Mesenchymal stem cell (in vitro differentiated cells and primary cell): ENCODE data around the gene ADAMTS18.

ENCODE experiments used
- DNase-seq: peaks from one replicate; pipeline ENCODE4 v3.0.0-alpha.2; 2013
- H2AFZ ChIP-seq: one replicate; pipeline ENCODE4 v1.6.1; 2013; ENCODE audit warnings: low read depth, mild to moderate bottlenecking, control low read depth, inconsistent platforms, low read length, moderate library complexity
- H2AK5ac ChIP-seq: 2 replicates; pipeline ENCODE4 v1.6.1; 2013; ENCODE audit warnings: low read length, moderate library complexity, mild to moderate bottlenecking, inconsistent platforms; ENCODE audit not compliant: severe bottlenecking
- H2BK120ac ChIP-seq: one replicate; pipeline ENCODE4 v1.6.1; 2013; ENCODE audit warnings: low read depth, mild to moderate bottlenecking, inconsistent platforms, low read length, moderate library complexity
- H2BK12ac ChIP-seq, 2 experiments: one replicate each; pipeline ENCODE4 v1.6.1; 2013; ENCODE audit warnings: inconsistent platforms in 2 of 2, low read length in 2 of 2, mild to moderate bottlenecking in 2 of 2, moderate library complexity in 2 of 2, control low read depth in 1 of 2
- H2BK15ac ChIP-seq: one replicate; pipeline ENCODE4 v1.6.1; 2013; ENCODE audit warnings: mild to moderate bottlenecking, low read depth, inconsistent platforms; ENCODE audit not compliant: poor library complexity, severe bottlenecking
- H2BK5ac ChIP-seq: 2 replicates; pipeline ENCODE4 v1.6.1; 2013; ENCODE audit warnings: low read depth, mild to moderate bottlenecking, low read length, control low read depth, inconsistent platforms; ENCODE audit not compliant: poor library complexity, severe bottlenecking
- H3K14ac ChIP-seq, 2 experiments: one replicate each; pipeline ENCODE4 v1.6.1; 2013; ENCODE audit warnings: inconsistent platforms in 2 of 2, low read length in 2 of 2, control low read depth in 1 of 2, mild to moderate bottlenecking in 1 of 2, moderate library complexity in 1 of 2
- H3K18ac ChIP-seq, 2 experiments: one replicate each; pipeline ENCODE4 v1.6.1; 2013; ENCODE audit warnings: inconsistent platforms in 2 of 2, low read length in 2 of 2, control low read depth in 1 of 2, low read depth in 1 of 2, mild to moderate bottlenecking in 1 of 2
- H3K23ac ChIP-seq, 2 experiments: one replicate each; pipeline ENCODE4 v1.6.1; 2013; ENCODE audit warnings: inconsistent platforms in 2 of 2, low read length in 2 of 2, mild to moderate bottlenecking in 2 of 2, moderate library complexity in 2 of 2, control low read depth in 1 of 2
- H3K27ac ChIP-seq: 2 replicates; pipeline ENCODE4 v1.5.1; 2013; ENCODE audit warnings: mild to moderate bottlenecking, moderate library complexity, low read length, control low read depth, inconsistent platforms; ENCODE audit not compliant: poor library complexity, severe bottlenecking
- H3K27me3 ChIP-seq, 2 experiments: 2 replicates each; pipeline versions ENCODE4 v1.6.1 to v1.7.0; 2013; ENCODE audit warnings: low read length in 2 of 2, mild to moderate bottlenecking in 2 of 2, moderate library complexity in 2 of 2, control low read depth in 1 of 2, inconsistent platforms in 1 of 2; ENCODE audit not compliant: control insufficient read depth in 1 of 2, insufficient read depth in 1 of 2
- H3K36me3 ChIP-seq, 2 experiments: 2 replicates each; pipeline versions ENCODE4 v1.6.1 to v1.7.0; 2013; ENCODE audit warnings: low read length in 2 of 2, control low read depth in 1 of 2, inconsistent platforms in 1 of 2, low read depth in 1 of 2, mild to moderate bottlenecking in 1 of 2; ENCODE audit not compliant: insufficient read depth in 2 of 2, control insufficient read depth in 1 of 2
- H3K4ac ChIP-seq, 2 experiments: one replicate each; pipeline ENCODE4 v1.6.1; 2013; ENCODE audit warnings: inconsistent platforms in 2 of 2, low read length in 2 of 2, mild to moderate bottlenecking in 2 of 2, moderate library complexity in 2 of 2, control low read depth in 1 of 2, low read depth in 1 of 2
- H3K4me1 ChIP-seq: 2 replicates; pipeline ENCODE4 v1.6.1; 2013; ENCODE audit warnings: low read depth, low read length, control low read depth; ENCODE audit not compliant: control insufficient read depth, insufficient read depth
- H3K4me2 ChIP-seq: 2 replicates; pipeline ENCODE4 v1.6.1; 2013; ENCODE audit warnings: low read length, mild to moderate bottlenecking, inconsistent platforms; ENCODE audit not compliant: poor library complexity, severe bottlenecking
- H3K4me3 ChIP-seq, 2 experiments: 2 replicates each; pipeline versions ENCODE4 v1.5.1 to v1.7.0; 2013; ENCODE audit warnings: low read length in 2 of 2, mild to moderate bottlenecking in 2 of 2, control low read depth in 1 of 2, low read depth in 1 of 2; ENCODE audit not compliant: insufficient read depth in 1 of 2
- H3K79me1 ChIP-seq: replicated peaks from 2 replicates; pipeline ENCODE4 v1.6.1; 2013; ENCODE audit warnings: mild to moderate bottlenecking, control low read depth, low read length, inconsistent platforms; ENCODE audit not compliant: poor library complexity, severe bottlenecking
- H3K9ac ChIP-seq: 2 replicates; pipeline ENCODE4 v1.7.0; 2013; ENCODE audit warnings: mild to moderate bottlenecking, low read length, moderate library complexity
- H3K9me3 ChIP-seq: 2 replicates; pipeline ENCODE4 v1.7.0; 2013; ENCODE audit warnings: mild to moderate bottlenecking, low read length; ENCODE audit not compliant: control insufficient read depth
- H4K8ac ChIP-seq: one replicate; pipeline ENCODE4 v1.6.1; 2013; ENCODE audit warnings: inconsistent platforms, mild to moderate bottlenecking, low read length, moderate library complexity
- H4K91ac ChIP-seq: one replicate; pipeline ENCODE4 v1.6.1; 2013; ENCODE audit warnings: mild to moderate bottlenecking, low read length, inconsistent platforms
- WGBS: methylation state at CpG from one replicate; pipeline ENCODE4 v1.1.7; 2013; ENCODE audit warnings: mixed read lengths; 5-methylcytosine and 5-hydroxymethylcytosine counted together

ADAMTS18 gene

GRCh38 chr16:77408607-77409006, 26.2 kb downstream of the ADAMTS18 start:
- Histone ChIP-seq H3K27ac (no peak overlapping the region), H2BK120ac (no peak overlapping the region), H4K8ac (no peak overlapping the region), H3K18ac (no peak overlapping the region), H3K27me3 (peaks cover 0 to 5% of the 10 kb centered on the region in 2 experiments), H3K36me3 (no peaks in the 10 kb centered on the region), H3K23ac (no peak overlapping the region), H4K91ac (no peak overlapping the region), H3K9ac (no peak overlapping the region), H3K79me1 (no peaks in the 10 kb centered on the region), H2BK12ac (no peak overlapping the region), H2AFZ (no peak overlapping the region), H3K14ac (no peak overlapping the region), H3K9me3 (no peaks in the 10 kb centered on the region), H3K4me2 (no peak overlapping the region), H3K4me1 (no peaks in the 10 kb centered on the region), H3K4ac (no peak overlapping the region), H2BK5ac (no peak overlapping the region), H2AK5ac (no peak overlapping the region), H3K4me3 (no peak overlapping the region), H2BK15ac (no peak overlapping the region)
- no peak for DNase-seq

- Histone ChIP-seq H3K4me3 (no peak overlapping the region), H4K91ac (no peak overlapping the region), H2BK120ac (no peak overlapping the region), H3K9me3 (no peaks in the 10 kb centered on the region), H3K14ac (no peak overlapping the region), H3K4me2 (no peak overlapping the region), H2BK15ac (no peak overlapping the region), H2AFZ (no peak overlapping the region), H2BK5ac (no peak overlapping the region), H2BK12ac (no peak overlapping the region), H3K27me3 (peaks cover 0 to 7% of the 10 kb centered on the region in 2 experiments), H3K79me1 (no peaks in the 10 kb centered on the region), H2AK5ac (no peak overlapping the region), H4K8ac (no peak overlapping the region), H3K4me1 (no peaks in the 10 kb centered on the region), H3K9ac (no peak overlapping the region), H3K4ac (no peak overlapping the region), H3K18ac (no peak overlapping the region), H3K23ac (no peak overlapping the region), H3K27ac (no peak overlapping the region), H3K36me3 (no peaks in the 10 kb centered on the region)
- no peak for DNase-seq
- 95% methylated on average over 1 of the region's 1 CpG for WGBS
These were observed 28.2 kb downstream of the ADAMTS18 start for GRCh38 chr16:77406680-77407079.

GRCh38 chr16:77404775-77405174, 30.1 kb downstream of the ADAMTS18 start:
- Histone ChIP-seq H2BK5ac (no peak overlapping the region), H3K27me3 (peaks cover 0 to 7% of the 10 kb centered on the region in 2 experiments), H2BK120ac (no peak overlapping the region), H3K27ac (no peak overlapping the region), H3K18ac (no peak overlapping the region), H2AFZ (no peak overlapping the region), H3K36me3 (no peaks in the 10 kb centered on the region), H3K4me2 (no peak overlapping the region), H3K23ac (no peak overlapping the region), H3K79me1 (no peaks in the 10 kb centered on the region), H3K4ac (no peak overlapping the region), H2BK15ac (no peak overlapping the region), H2AK5ac (no peak overlapping the region), H3K9ac (no peak overlapping the region), H4K91ac (no peak overlapping the region), H3K14ac (no peak overlapping the region), H2BK12ac (no peak overlapping the region), H3K4me3 (no peak overlapping the region), H4K8ac (no peak overlapping the region), H3K9me3 (no peaks in the 10 kb centered on the region), H3K4me1 (no peaks in the 10 kb centered on the region)
- 20% methylated on average over 1 of the region's 1 CpG for WGBS
- DNase-seq, result no peak

GRCh38 chr16:77403732-77404131, 31.1 kb downstream of the ADAMTS18 start:
- no peaks in the 10 kb centered on the region for H3K36me3 ChIP-seq
- no peak overlapping the region for H3K9ac ChIP-seq
- no peak overlapping the region for H2AK5ac ChIP-seq
- DNase-seq, result no peak
- no peaks in the 10 kb centered on the region for H3K9me3 ChIP-seq
- H3K4me3 ChIP-seq, result no peak overlapping the region
- no peak overlapping the region for H2BK15ac ChIP-seq
- H3K4me2 ChIP-seq, result no peak overlapping the region
- no peaks in the 10 kb centered on the region for H3K79me1 ChIP-seq
- H2BK120ac ChIP-seq, result no peak overlapping the region
- no peak overlapping the region for H4K91ac ChIP-seq
- no peak overlapping the region for H3K23ac ChIP-seq
- peaks cover 0 to 7% of the 10 kb centered on the region in 2 experiments for H3K27me3 ChIP-seq
- no peak overlapping the region for H2BK5ac ChIP-seq
- no peak overlapping the region for H3K14ac ChIP-seq
- no peaks in the 10 kb centered on the region for H3K4me1 ChIP-seq
- H3K27ac ChIP-seq, result no peak overlapping the region
- H3K4ac ChIP-seq, result no peak overlapping the region
- H2AFZ ChIP-seq, result no peak overlapping the region
- WGBS, result no CpG with 5 or more reads among the region's 2 CpGs
- H3K18ac ChIP-seq, result no peak overlapping the region
- no peak overlapping the region for H4K8ac ChIP-seq
- no peak overlapping the region for H2BK12ac ChIP-seq
